SK-N-MC (cell line): ENCODE results near the gene HJURP.

ENCODE experiments used
- EZH2 ChIP-seq: fragments of 200-600 bp; sonication (generic); IDR thresholded peaks from one replicate; pipeline ENCODE4 v1.6.1; 2017; ENCODE audit warnings: antibody characterized with exemption
- POLR2AphosphoS5 ChIP-seq: IDR thresholded peaks from 2 replicates; pipeline ENCODE4 v1.6.1; 2012; ENCODE audit warnings: mild to moderate bottlenecking, low read depth, low read length, borderline replicate concordance

DNA sequence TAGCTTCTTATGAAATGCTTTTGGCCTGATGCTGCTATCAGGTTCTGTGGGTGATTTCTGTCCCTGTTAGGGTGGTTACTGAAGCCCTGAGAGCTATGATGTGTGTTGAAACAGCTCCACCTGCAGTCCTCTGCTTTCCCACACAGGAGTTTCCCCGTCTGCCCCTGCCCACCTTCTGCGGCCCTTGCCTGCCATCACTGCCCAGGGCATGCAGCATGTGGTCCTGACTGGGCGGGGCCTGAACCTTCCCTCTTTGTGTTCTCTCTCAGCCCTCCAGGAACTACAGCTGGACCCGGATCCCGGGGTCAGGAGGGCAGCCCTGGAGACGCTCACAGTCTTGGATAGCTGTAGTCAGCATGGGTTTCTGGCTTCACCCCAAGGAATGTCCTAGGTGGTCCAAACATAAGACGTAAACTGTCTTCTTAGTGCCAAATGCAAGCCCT, 21.4 kb downstream of the HJURP start:
- TF ChIP-seq POLR2AphosphoS5 (peak; percentile 14; the same call in 1 of the 2 replicates), EZH2 (no peak)
